WTC11 (cell line): Measurements from ENCODE around the gene PRPSAP1. TPM values are rescaled to one million over a fixed set of nuclear protein-coding genes. Genes with fewer than 3 reads are reported as not detected.

ENCODE experiments used
- ATAC-seq: fragments of 200-7000 bp; cut with Tn5 transposase; 2 replicates; pipeline ENCODE4 v1.10.0; 2021; ENCODE audit warnings: mild to moderate bottlenecking, moderate library complexity
- CTCF ChIA-PET: fragments of 300-600 bp; sonication (Branson Sonifier 250); formaldehyde crosslinking; loops from one replicate; lab custom pipeline; 2021; ENCODE audit warnings: antibody characterized with exemption; lab: Charles Lee
- POLR2A ChIA-PET: fragments of 350-600 bp; sonication (Branson Sonifier 250); formaldehyde crosslinking; loops from one replicate; lab custom pipeline; 2021; ENCODE audit warnings: antibody characterized with exemption; lab: Charles Lee
- DNase-seq: peaks from one replicate; pipeline ENCODE4 v3.0.0; 2021; ENCODE audit warnings: low spot score
- H3K27ac Mint-ChIP-seq: 2 replicates; pipeline ENCODE4 v1.8.0; 2021; ENCODE audit warnings: mixed read lengths
- H3K27me3 Mint-ChIP-seq: 2 replicates; pipeline ENCODE4 v1.8.0; 2021; ENCODE audit warnings: low read depth, mild to moderate bottlenecking, moderate library complexity, mixed read lengths
- H3K36me3 Mint-ChIP-seq: 2 replicates; pipeline ENCODE4 v1.8.0; 2021; ENCODE audit warnings: mixed read lengths
- H3K4me1 Mint-ChIP-seq: 2 replicates; pipeline ENCODE4 v1.8.0; 2022; ENCODE audit warnings: mixed read lengths
- H3K4me3 Mint-ChIP-seq: 2 replicates; pipeline ENCODE4 v1.8.0; 2021; ENCODE audit warnings: mild to moderate bottlenecking, moderate library complexity, mixed read lengths
- H3K9me3 Mint-ChIP-seq: 2 replicates; pipeline ENCODE4 v1.8.0; 2021; ENCODE audit warnings: mixed read lengths
- ARID4B ChIP-seq: sonication (generic); formaldehyde crosslinking; IDR thresholded peaks from 2 replicates; pipeline ENCODE4 v1.8.0; 2023; ENCODE audit warnings: missing genetic modification reagents, mild to moderate bottlenecking, borderline replicate concordance
- CREB1 ChIP-seq: sonication (generic); formaldehyde crosslinking; IDR thresholded peaks from 2 replicates; pipeline ENCODE4 v1.8.0; 2023; ENCODE audit warnings: mild to moderate bottlenecking, missing genetic modification reagents
- E2F1 ChIP-seq: sonication (generic); formaldehyde crosslinking; IDR thresholded peaks from 2 replicates; pipeline ENCODE4 v1.8.0; 2022; ENCODE audit warnings: mild to moderate bottlenecking, missing genetic modification reagents
- ELF4 ChIP-seq: sonication (generic); formaldehyde crosslinking; IDR thresholded peaks from 2 replicates; pipeline ENCODE4 v1.8.1; 2022; ENCODE audit warnings: low read depth, mild to moderate bottlenecking, moderate library complexity, missing genetic modification reagents
- FOXP1 ChIP-seq: sonication (generic); formaldehyde crosslinking; IDR thresholded peaks from 2 replicates; pipeline ENCODE4 v1.8.0; 2022; ENCODE audit warnings: missing genetic modification reagents, mild to moderate bottlenecking, moderate library complexity, borderline replicate concordance
- NFYB ChIP-seq: sonication (generic); formaldehyde crosslinking; conservative IDR thresholded peaks from 2 replicates; pipeline ENCODE4 v1.8.0; 2022; ENCODE audit warnings: low read depth, missing genetic modification reagents
- NR1H2 ChIP-seq: sonication (generic); formaldehyde crosslinking; IDR thresholded peaks from 2 replicates; pipeline ENCODE4 v1.9.0; 2021; ENCODE audit warnings: mild to moderate bottlenecking, moderate library complexity, missing genetic modification reagents
- SMAD3 ChIP-seq: sonication (generic); formaldehyde crosslinking; IDR thresholded peaks from 2 replicates; pipeline ENCODE4 v1.8.0; 2022; ENCODE audit warnings: missing genetic modification reagents, mild to moderate bottlenecking, borderline replicate concordance
- SMAD4 ChIP-seq: sonication (generic); formaldehyde crosslinking; IDR thresholded peaks from 2 replicates; pipeline ENCODE4 v1.8.0; 2022; ENCODE audit warnings: mild to moderate bottlenecking, missing genetic modification reagents
- TEAD1 ChIP-seq: sonication (generic); formaldehyde crosslinking; IDR thresholded peaks from 2 replicates; pipeline ENCODE4 v1.8.0; 2022; ENCODE audit warnings: mild to moderate bottlenecking, missing genetic modification reagents
- ZNF671 ChIP-seq: fragments of 250-450 bp; sonication (Bioruptor Pico); IDR thresholded peaks from 2 replicates; pipeline ENCODE4 v1.8.0; 2021; ENCODE audit warnings: mild to moderate bottlenecking
- total RNA-seq: library from RNA; stranded (reverse); gene quantifications from 3 replicates; pipeline ENCODE4 v1.2.3, GENCODE V29; 2021
- TF ChIP-seq, protein P1 (sequence below): sonication (generic); formaldehyde crosslinking; IDR thresholded peaks from 2 replicates; pipeline ENCODE4 v1.8.0; 2022; ENCODE audit warnings: mild to moderate bottlenecking, missing genetic modification reagents
- TF ChIP-seq, protein P2 (sequence below): fragments of 250-450 bp; sonication (Bioruptor Pico); IDR thresholded peaks from 2 replicates; pipeline ENCODE4 v1.9.0; 2021; ENCODE audit warnings: mild to moderate bottlenecking
- TF ChIP-seq, protein P3 (sequence below): sonication (generic); formaldehyde crosslinking; IDR thresholded peaks from 2 replicates; pipeline ENCODE4 v1.8.0; 2022; ENCODE audit warnings: missing genetic modification reagents
- TF ChIP-seq, protein P4 (sequence below): fragments of 250-450 bp; sonication (Bioruptor Pico); IDR thresholded peaks from 2 replicates; pipeline ENCODE4 v2.1.2; 2022; ENCODE audit warnings: mild to moderate bottlenecking, moderate library complexity
- TF ChIP-seq, protein P5 (sequence below): fragments of 250-450 bp; sonication (Bioruptor Pico); IDR thresholded peaks from 2 replicates; pipeline ENCODE4 v1.9.0; 2021; ENCODE audit warnings: mild to moderate bottlenecking, borderline replicate concordance

The PRPSAP1 gene
- total RNA-seq, 1 experiment from 2014 or later = 56.5 TPM

- TF ChIP-seq E2F1 (CRISPR knock-in tag) = no peak
- TF ChIP-seq, protein P1, sequence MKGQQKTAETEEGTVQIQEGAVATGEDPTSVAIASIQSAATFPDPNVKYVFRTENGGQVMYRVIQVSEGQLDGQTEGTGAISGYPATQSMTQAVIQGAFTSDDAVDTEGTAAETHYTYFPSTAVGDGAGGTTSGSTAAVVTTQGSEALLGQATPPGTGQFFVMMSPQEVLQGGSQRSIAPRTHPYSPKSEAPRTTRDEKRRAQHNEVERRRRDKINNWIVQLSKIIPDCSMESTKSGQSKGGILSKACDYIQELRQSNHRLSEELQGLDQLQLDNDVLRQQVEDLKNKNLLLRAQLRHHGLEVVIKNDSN = no peak
- TF ChIP-seq, protein P2, sequence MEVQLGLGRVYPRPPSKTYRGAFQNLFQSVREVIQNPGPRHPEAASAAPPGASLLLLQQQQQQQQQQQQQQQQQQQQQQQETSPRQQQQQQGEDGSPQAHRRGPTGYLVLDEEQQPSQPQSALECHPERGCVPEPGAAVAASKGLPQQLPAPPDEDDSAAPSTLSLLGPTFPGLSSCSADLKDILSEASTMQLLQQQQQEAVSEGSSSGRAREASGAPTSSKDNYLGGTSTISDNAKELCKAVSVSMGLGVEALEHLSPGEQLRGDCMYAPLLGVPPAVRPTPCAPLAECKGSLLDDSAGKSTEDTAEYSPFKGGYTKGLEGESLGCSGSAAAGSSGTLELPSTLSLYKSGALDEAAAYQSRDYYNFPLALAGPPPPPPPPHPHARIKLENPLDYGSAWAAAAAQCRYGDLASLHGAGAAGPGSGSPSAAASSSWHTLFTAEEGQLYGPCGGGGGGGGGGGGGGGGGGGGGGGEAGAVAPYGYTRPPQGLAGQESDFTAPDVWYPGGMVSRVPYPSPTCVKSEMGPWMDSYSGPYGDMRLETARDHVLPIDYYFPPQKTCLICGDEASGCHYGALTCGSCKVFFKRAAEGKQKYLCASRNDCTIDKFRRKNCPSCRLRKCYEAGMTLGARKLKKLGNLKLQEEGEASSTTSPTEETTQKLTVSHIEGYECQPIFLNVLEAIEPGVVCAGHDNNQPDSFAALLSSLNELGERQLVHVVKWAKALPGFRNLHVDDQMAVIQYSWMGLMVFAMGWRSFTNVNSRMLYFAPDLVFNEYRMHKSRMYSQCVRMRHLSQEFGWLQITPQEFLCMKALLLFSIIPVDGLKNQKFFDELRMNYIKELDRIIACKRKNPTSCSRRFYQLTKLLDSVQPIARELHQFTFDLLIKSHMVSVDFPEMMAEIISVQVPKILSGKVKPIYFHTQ (CRISPR knock-in tag) = no peak
- TF ChIP-seq, all 79 proteins: peak for 0
Measured at GRCh38 chr17:76264425-76264754, 89.3 kb downstream of the PRPSAP1 start (continued).

GRCh38 chr17:76263896-76264295, 89.8 kb downstream of the PRPSAP1 start:
- H3K4me3 Mint-ChIP-seq = no peak overlapping the region
- no peak for DNase-seq
- H3K4me1 Mint-ChIP-seq = peaks cover 37% of the 10 kb centered on the region
- H3K27ac Mint-ChIP-seq = no peak overlapping the region
- H3K27me3 Mint-ChIP-seq = no peaks in the 10 kb centered on the region
- peaks cover 7% of the 10 kb centered on the region; the same call in 1 of the 2 replicates for H3K36me3 Mint-ChIP-seq
- ChIA-PET CTCF (interaction anchor here (0.8 to 8.0 kb wide), 9 partner anchors 10 to 250 kb away, joined by 3 to 70 read pairs (median 4); no protein-coding TSS in a partner anchor), POLR2A (interaction anchor here (1.0 kb wide), 1 partner anchor 17 kb away, joined by 3 read pairs; no protein-coding TSS in a partner anchor)
- no peak for ATAC-seq
- H3K9me3 Mint-ChIP-seq = no peaks in the 10 kb centered on the region
- no peak for TF ChIP-seq NR1H2 (CRISPR knock-in tag)
- TF ChIP-seq SMAD4 (CRISPR knock-in tag) = no peak
- TF ChIP-seq SMAD3 (CRISPR knock-in tag) = no peak
- TF ChIP-seq, protein P3, sequence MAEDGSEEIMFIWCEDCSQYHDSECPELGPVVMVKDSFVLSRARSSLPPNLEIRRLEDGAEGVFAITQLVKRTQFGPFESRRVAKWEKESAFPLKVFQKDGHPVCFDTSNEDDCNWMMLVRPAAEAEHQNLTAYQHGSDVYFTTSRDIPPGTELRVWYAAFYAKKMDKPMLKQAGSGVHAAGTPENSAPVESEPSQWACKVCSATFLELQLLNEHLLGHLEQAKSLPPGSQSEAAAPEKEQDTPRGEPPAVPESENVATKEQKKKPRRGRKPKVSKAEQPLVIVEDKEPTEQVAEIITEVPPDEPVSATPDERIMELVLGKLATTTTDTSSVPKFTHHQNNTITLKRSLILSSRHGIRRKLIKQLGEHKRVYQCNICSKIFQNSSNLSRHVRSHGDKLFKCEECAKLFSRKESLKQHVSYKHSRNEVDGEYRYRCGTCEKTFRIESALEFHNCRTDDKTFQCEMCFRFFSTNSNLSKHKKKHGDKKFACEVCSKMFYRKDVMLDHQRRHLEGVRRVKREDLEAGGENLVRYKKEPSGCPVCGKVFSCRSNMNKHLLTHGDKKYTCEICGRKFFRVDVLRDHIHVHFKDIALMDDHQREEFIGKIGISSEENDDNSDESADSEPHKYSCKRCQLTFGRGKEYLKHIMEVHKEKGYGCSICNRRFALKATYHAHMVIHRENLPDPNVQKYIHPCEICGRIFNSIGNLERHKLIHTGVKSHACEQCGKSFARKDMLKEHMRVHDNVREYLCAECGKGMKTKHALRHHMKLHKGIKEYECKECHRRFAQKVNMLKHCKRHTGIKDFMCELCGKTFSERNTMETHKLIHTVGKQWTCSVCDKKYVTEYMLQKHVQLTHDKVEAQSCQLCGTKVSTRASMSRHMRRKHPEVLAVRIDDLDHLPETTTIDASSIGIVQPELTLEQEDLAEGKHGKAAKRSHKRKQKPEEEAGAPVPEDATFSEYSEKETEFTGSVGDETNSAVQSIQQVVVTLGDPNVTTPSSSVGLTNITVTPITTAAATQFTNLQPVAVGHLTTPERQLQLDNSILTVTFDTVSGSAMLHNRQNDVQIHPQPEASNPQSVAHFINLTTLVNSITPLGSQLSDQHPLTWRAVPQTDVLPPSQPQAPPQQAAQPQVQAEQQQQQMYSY = no peak
- no peak for TF ChIP-seq FOXP1
- no peak for TF ChIP-seq NFYB (CRISPR knock-in tag)
- no peak for TF ChIP-seq CREB1
- TF ChIP-seq, protein P4, sequence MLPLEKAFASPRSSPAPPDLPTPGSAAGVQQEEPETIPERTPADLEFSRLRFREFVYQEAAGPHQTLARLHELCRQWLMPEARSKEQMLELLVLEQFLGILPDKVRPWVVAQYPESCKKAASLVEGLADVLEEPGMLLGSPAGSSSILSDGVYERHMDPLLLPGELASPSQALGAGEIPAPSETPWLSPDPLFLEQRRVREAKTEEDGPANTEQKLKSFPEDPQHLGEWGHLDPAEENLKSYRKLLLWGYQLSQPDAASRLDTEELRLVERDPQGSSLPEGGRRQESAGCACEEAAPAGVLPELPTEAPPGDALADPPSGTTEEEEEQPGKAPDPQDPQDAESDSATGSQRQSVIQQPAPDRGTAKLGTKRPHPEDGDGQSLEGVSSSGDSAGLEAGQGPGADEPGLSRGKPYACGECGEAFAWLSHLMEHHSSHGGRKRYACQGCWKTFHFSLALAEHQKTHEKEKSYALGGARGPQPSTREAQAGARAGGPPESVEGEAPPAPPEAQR (CRISPR knock-in tag) = no peak
- TF ChIP-seq TEAD1 = no peak
- no peak for TF ChIP-seq ELF4
- no peak for TF ChIP-seq ARID4B (CRISPR knock-in tag)
- TF ChIP-seq ZNF671 = no peak
- TF ChIP-seq, protein P5, sequence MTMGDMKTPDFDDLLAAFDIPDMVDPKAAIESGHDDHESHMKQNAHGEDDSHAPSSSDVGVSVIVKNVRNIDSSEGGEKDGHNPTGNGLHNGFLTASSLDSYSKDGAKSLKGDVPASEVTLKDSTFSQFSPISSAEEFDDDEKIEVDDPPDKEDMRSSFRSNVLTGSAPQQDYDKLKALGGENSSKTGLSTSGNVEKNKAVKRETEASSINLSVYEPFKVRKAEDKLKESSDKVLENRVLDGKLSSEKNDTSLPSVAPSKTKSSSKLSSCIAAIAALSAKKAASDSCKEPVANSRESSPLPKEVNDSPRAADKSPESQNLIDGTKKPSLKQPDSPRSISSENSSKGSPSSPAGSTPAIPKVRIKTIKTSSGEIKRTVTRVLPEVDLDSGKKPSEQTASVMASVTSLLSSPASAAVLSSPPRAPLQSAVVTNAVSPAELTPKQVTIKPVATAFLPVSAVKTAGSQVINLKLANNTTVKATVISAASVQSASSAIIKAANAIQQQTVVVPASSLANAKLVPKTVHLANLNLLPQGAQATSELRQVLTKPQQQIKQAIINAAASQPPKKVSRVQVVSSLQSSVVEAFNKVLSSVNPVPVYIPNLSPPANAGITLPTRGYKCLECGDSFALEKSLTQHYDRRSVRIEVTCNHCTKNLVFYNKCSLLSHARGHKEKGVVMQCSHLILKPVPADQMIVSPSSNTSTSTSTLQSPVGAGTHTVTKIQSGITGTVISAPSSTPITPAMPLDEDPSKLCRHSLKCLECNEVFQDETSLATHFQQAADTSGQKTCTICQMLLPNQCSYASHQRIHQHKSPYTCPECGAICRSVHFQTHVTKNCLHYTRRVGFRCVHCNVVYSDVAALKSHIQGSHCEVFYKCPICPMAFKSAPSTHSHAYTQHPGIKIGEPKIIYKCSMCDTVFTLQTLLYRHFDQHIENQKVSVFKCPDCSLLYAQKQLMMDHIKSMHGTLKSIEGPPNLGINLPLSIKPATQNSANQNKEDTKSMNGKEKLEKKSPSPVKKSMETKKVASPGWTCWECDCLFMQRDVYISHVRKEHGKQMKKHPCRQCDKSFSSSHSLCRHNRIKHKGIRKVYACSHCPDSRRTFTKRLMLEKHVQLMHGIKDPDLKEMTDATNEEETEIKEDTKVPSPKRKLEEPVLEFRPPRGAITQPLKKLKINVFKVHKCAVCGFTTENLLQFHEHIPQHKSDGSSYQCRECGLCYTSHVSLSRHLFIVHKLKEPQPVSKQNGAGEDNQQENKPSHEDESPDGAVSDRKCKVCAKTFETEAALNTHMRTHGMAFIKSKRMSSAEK (CRISPR knock-in tag) = no peak
